M059J (cell line): ENCODE measurements around the gene PTPRN2. TPM values are rescaled to one million over a fixed set of nuclear protein-coding genes. Genes with fewer than 3 reads are reported as not detected.
"Not testable (repeated sequence)": the region's sequence is repeated elsewhere in the genome, so short reads cannot be mapped to it uniquely, and the experiment has no call there.

Experiments used
- DNase-seq: peaks from one replicate; pipeline ENCODE4 v3.0.0-alpha.2; 2012; ENCODE audit warnings: low read depth
- total RNA-seq: library from RNA; depleted of rRNA; stranded (reverse); fragments of >200 nt; shearing (Covaris generic); gene quantifications from 2 replicates; pipeline ENCODE4 v1.2.3, GENCODE V29; 2014

Gene PTPRN2
- total RNA-seq, 1 experiment from 2014 or later = 2.3 TPM

GRCh38 chr7:158302274-158303070, 285.2 kb downstream of the PTPRN2 start:
- DNase-seq = no peak

DNA sequence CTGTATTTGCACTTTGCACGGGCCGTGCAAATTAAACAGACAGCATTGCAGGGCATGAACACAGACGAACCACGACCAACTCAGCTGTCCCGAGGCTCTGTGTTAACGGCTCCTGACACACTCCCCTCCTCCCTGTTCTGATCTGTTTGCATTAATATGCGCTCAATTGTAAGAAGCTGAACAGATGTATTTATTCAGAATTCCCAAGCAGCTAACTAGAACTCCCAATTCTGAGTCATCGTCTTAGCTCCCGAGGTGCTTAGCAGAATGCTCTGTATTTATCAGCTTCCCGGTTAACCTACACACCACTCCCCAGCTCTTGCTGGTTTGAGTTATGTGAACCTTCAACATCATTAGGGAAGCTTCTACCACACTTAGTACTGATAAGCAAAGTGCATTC, 286.4 kb downstream of the PTPRN2 start:
- DNase-seq = no peak

- no peak for DNase-seq
Measured at GRCh38 chr7:158300427-158300826, 287.2 kb downstream of the PTPRN2 start.

DNA sequence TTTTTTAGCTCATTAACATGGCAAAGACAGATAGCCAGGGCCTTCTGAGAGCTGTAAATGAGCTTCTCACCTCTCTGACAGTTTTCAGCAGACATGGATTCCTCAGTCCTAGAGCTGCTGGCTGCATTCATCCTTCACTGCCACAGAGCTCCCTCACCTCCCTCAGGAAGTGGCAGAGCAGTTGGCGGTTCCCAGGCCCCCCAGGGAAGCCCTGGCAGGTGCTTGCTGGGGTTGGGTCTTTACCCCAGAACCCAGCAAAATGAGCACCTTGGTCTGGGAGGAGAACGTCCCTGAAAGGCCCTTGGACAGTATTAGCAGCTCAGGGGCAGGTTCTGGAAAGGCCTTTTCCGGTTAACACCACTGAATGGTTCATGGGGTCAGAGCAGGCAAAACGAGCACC, 288.0 kb downstream of the PTPRN2 start:
- no peak for DNase-seq

GRCh38 chr7:158296798-158297104, 290.9 kb downstream of the PTPRN2 start:
- DNase-seq = no peak

- DNase-seq = no peak
Measured at GRCh38 chr7:158295966-158296797, 291.4 kb downstream of the PTPRN2 start.

DNA sequence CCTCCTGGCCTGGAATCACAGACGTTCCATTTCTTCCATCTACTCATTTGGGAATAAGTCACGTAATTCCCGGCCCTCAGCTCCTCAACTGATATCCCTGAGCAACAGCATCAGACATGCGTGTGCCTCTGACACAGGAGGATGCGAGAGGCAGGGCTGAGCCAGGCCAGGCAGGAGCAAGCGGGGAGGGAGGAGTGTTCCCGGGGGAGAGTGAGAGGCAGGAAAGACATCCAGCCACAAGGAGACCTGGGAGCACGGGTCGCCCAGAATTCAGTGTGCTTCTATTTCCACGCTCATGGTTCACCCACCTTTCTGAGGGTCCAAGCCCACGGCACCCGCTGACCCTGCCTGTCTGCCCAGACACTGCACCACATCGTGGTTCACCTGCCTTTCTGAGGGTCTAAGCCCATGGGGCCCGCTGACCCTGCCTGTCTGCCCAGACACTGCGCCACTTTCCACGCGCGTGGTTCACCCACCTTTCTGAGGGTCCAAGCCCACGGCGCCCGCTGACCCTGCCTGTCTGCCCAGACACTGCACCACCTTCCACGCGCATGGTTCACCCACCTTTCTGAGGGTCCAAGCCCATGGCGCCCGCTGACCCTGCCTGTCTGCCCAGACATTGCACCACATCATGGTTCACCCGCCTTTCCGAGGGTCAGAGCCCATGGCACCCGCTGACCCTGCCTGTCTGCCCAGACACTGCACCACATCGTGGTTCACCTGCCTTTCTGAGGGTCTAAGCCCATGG, 293.0 kb downstream of the PTPRN2 start:
- not testable (repeated sequence) for DNase-seq

DNA sequence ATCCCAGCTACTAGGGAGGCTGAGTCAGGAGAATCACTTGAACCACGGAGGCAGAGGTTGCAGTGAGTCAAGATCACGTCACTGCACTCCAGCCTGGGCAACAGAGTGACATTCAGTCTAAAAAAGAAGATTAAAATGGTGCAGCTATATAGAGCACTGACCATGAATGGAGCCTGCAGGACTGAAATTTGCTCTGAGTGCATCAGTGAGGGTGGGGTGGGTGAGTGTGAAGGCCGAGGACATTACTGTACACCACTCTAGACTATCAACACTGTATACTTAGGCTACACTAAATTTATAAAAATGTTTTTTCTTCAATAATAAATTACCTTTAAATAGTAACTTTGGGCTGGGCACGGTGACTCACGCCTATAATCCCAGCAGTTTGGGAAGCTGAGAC, 294.7 kb downstream of the PTPRN2 start:
- no peak for DNase-seq

GRCh38 chr7:158291998-158292397, 295.6 kb downstream of the PTPRN2 start:
- DNase-seq = no peak

DNA sequence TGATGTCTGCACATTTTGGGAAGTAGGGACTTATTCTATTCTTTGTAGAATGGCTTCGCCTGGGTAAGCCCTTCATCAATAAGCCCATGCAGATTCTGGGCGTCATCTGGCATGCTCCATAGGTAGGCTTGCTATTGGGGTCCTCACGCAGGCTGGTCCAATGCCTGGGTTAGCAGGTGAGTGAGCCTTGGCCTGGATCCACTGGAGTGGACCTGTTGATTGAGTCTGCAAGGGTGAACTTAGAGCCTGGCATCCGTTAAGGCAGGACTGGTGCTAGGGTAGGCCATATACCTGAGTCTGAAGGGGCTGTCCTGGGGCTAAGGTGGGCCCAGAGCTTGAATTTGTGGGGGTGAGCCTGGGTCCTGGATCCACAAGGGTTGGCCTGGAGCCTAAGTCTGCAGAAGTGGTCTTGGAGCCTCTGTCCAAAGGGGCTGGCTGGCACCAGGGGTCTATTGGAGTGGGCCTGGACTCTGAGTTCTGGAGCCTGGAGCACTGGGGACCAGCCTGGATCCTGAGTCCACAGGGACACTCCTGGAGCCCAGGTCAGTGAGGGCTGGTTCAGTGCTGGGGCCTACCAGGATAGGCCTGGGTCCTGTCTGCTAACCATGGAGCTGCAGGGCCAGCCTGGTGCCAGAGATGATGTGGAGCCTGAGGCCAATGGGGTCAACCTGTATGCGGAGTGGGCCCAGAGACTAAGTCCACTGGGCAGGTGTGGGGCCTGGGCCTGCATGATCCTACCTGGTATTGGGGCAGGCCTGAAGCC, 297.7 kb downstream of the PTPRN2 start:
- no peak for DNase-seq

GRCh38 chr7:158289231-158289630, 298.4 kb downstream of the PTPRN2 start:
- no peak for DNase-seq

GRCh38 chr7:158286210-158286609, 301.4 kb downstream of the PTPRN2 start:
- no peak for DNase-seq

DNA sequence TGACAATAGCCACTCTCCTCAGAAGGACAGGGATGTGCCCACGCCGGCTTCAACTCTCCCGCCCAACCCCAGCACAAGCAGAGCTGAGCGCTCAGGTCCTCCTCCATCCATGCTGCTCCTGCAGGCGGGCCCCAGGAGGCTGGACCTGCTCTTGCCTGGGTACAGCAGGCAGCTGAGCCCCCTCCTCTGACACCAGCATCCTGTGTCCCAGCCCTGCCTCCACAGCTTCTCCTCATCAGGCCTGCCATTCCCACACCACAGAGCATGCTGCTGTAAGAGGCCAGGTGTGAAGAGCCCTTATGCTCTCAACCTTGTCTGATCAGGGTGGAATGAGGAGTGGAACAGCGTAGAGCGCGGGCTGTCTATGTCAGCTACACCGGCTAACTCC, 302.2 kb downstream of the PTPRN2 start:
- no peak for DNase-seq

GRCh38 chr7:158284617-158285382, 302.8 kb downstream of the PTPRN2 start:
- no peak for DNase-seq

DNA sequence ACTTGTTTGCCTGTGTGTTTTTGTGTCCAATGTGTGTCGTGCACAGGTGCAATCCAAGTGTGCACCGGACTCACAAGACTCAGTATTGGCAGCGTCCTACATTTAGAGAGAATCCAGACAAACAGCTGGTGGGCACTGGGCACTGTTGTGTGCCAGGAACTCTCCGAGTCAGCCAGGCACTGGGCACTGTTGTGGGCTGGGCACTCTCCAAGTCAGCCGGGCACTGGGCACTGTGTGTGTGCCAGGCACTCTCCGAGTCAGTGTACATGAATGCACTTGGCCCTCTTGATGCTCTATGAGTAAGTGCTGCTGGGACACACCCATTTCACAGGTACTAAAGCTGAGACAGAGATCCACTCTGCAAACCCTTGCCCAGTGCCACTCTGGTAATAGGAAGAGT, 303.5 kb downstream of the PTPRN2 start:
- DNase-seq = no peak

- DNase-seq = no peak
Measured at GRCh38 chr7:158283016-158283974, 304.3 kb downstream of the PTPRN2 start.

GRCh38 chr7:158282461-158283001, 305.1 kb downstream of the PTPRN2 start:
- no peak for DNase-seq

- DNase-seq = no peak
Measured at GRCh38 chr7:158281441-158281840, 306.2 kb downstream of the PTPRN2 start.

GRCh38 chr7:158280448-158281144, 307.0 kb downstream of the PTPRN2 start:
- DNase-seq = no peak
